ENCODE data around the gene EIF3K. TPM values are rescaled to one million over a fixed set of nuclear protein-coding genes. Genes with fewer than 3 reads are reported as not detected.

Gene EIF3K
- polyA plus RNA-seq, 2 of the 4 experiments (the other 2 are of a cell fraction): 419 to 937 TPM

DNA sequence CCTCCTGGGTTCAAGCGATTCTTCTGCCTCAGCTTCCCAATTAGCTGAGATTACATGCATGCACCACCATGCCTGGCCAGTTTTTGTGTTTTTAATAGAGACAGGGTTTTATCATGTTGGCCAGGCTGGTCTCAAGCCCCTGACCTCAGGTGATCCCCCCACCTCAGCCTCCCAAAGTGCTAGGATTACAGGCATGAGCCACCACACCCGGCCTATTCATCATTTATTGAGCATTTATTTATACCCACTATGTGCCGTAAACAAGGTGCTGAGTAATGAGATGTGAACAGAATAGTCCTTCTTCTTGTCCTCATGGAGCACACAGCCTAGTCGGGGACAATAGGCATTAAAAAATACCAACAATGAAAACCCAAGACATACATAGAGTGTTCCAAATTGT lies 54.0 kb downstream of the EIF3K start (continued):
- TF ChIP-seq, protein P1, sequence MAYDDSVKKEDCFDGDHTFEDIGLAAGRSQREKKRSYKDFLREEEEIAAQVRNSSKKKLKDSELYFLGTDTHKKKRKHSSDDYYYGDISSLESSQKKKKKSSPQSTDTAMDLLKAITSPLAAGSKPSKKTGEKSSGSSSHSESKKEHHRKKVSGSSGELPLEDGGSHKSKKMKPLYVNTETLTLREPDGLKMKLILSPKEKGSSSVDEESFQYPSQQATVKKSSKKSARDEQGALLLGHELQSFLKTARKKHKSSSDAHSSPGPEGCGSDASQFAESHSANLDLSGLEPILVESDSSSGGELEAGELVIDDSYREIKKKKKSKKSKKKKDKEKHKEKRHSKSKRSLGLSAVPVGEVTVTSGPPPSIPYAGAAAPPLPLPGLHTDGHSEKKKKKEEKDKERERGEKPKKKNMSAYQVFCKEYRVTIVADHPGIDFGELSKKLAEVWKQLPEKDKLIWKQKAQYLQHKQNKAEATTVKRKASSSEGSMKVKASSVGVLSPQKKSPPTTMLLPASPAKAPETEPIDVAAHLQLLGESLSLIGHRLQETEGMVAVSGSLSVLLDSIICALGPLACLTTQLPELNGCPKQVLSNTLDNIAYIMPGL (CRISPR knock-in tag; IDR thresholded peaks at IDR 0.05; ENCODE audit: borderline replicate concordance): no peak
- TF ChIP-seq FOSB (CRISPR knock-in tag; IDR thresholded peaks at IDR 0.05): no peak

DNA sequence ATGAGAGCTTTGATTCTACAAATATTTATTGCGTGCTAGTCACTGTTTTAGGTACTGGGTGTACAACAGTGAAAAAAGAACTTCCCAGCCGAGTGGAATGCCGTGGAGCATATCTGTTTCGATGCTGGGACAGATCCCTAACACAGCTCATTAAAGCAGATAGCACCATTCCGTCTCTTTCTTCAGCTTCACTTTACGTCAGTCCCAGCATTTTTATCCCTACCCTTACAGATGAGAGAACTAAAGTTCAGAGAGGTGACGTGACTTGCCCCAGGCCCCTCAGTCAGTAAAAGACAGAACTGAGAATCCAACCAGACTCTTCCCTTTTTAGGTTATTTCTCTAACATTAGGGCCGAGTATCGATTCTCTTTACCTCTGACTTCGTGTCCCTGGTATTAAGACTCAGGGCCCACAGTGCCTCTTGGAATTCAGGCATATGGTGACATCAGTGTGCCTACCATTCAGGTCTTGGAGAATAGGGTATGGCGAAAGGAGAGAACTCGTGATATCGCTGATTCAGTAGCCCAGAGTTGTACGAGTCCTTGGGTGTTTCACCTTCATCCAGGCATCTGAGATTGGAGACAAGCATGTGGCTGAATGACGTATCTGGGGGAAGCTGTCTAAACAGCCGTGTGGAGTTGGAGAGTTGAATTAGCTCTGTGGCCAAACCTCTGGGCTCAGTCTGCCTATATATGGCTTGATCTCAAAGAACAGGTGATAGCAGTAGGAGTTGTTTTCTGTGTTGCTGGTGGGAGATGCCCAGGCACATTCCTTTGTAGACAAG lies 55.6 kb downstream of the EIF3K start:
- DNase-seq (ENCODE audit: low read depth in 1 of 2, low spot score in 1 of 2) (no peak), FAIRE-seq (peak; percentile 93), ATAC-seq (no peak)
- 93% methylated on average over 16 of the region's 16 CpGs for WGBS (ENCODE audit: missing lambda C conversion rate)
- H3K9me3 ChIP-seq: no peaks in the 10 kb centered on the region
- ChIA-PET POLR2A (interaction anchor here (1.0 kb wide), 1 partner anchor 27 kb away, joined by 4 read pairs; the partner anchor contains the start of gene ACTN4), CTCF (interaction anchor here (0.6 to 18.2 kb wide), 8 partner anchors 12 to 617 kb away, joined by 3 to 336 read pairs (median 6); partner anchors contain the start of gene FAM98C)
- H3K4me2 ChIP-seq: peak overlapping the region; percentile 3; the same call in 1 of the 3 replicates
- TF ChIP-seq JUN (IDR thresholded peaks at IDR 0.05): 0 out of 5 replicates have a peak, but pooled peaks of 1 of the 2 experiments have one; percentile 10
- TF ChIP-seq MAFK (IDR thresholded peaks at IDR 0.05; ENCODE audit: partially characterized antibody): peak; percentile 44
- no peak for TF ChIP-seq RCOR1 (IDR thresholded peaks at IDR 0.05; ENCODE audit: low read depth, low read length)
- TF ChIP-seq, protein P1 (CRISPR knock-in tag; IDR thresholded peaks at IDR 0.05; ENCODE audit: borderline replicate concordance): no peak
- TF ChIP-seq, protein P2, sequence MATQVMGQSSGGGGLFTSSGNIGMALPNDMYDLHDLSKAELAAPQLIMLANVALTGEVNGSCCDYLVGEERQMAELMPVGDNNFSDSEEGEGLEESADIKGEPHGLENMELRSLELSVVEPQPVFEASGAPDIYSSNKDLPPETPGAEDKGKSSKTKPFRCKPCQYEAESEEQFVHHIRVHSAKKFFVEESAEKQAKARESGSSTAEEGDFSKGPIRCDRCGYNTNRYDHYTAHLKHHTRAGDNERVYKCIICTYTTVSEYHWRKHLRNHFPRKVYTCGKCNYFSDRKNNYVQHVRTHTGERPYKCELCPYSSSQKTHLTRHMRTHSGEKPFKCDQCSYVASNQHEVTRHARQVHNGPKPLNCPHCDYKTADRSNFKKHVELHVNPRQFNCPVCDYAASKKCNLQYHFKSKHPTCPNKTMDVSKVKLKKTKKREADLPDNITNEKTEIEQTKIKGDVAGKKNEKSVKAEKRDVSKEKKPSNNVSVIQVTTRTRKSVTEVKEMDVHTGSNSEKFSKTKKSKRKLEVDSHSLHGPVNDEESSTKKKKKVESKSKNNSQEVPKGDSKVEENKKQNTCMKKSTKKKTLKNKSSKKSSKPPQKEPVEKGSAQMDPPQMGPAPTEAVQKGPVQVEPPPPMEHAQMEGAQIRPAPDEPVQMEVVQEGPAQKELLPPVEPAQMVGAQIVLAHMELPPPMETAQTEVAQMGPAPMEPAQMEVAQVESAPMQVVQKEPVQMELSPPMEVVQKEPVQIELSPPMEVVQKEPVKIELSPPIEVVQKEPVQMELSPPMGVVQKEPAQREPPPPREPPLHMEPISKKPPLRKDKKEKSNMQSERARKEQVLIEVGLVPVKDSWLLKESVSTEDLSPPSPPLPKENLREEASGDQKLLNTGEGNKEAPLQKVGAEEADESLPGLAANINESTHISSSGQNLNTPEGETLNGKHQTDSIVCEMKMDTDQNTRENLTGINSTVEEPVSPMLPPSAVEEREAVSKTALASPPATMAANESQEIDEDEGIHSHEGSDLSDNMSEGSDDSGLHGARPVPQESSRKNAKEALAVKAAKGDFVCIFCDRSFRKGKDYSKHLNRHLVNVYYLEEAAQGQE (IDR thresholded peaks at IDR 0.05): no peak
- TF ChIP-seq, protein P3, sequence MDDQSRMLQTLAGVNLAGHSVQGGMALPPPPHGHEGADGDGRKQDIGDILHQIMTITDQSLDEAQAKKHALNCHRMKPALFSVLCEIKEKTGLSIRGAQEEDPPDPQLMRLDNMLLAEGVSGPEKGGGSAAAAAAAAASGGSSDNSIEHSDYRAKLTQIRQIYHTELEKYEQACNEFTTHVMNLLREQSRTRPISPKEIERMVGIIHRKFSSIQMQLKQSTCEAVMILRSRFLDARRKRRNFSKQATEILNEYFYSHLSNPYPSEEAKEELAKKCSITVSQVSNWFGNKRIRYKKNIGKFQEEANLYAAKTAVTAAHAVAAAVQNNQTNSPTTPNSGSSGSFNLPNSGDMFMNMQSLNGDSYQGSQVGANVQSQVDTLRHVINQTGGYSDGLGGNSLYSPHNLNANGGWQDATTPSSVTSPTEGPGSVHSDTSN (IDR thresholded peaks at IDR 0.05): 0 out of 2 replicates have a peak, but pooled peaks have one; percentile 16
- TF ChIP-seq BHLHE40 (IDR thresholded peaks at IDR 0.05; ENCODE audit: low read depth, low read length): no peak
- peak overlapping the region; percentile 8 to 93; a peak in 5 of 6 replicates for H3K27ac ChIP-seq
- H3K4me3 ChIP-seq: no peak overlapping the region
- H3K4me1 ChIP-seq: peaks cover 90% of the 10 kb centered on the region

DNA sequence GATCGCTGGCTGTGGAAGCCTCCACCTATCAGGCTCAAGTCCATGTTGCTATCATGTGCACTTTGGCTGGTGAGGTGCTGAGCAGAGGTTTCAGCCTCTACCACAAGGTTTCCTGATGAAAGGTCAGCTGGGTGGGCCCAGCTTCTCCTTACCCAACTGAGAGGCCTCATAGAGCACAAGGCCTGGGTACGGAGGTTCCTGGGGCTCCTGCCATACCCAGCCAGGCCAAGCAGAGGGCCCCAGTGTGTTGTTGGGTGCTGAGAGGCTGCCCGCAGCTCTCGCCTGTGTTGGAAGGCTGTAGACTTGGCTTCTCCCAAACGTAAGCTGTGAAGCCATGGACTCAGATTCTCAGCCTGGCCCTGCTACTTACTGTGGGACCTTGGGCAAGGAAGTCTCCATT lies 56.6 kb downstream of the EIF3K start:
- H3K27ac ChIP-seq: peak overlapping the region; percentile 8 to 93; a peak in 5 of 6 replicates
- DNase-seq (ENCODE audit: low read depth in 1 of 2, low spot score in 1 of 2) (no peak), FAIRE-seq (peak; percentile 13), ATAC-seq (peak in 1 of 2 experiments; percentile 1; a peak in 1 of 6 replicates)
- POLR2A ChIA-PET: interaction anchor here (1.4 kb wide), 1 partner anchor 28 kb away, joined by 4 read pairs; the partner anchor contains the start of gene ACTN4
- peak overlapping the region; percentile 3; the same call in 1 of the 3 replicates for H3K4me2 ChIP-seq
- no peaks in the 10 kb centered on the region for H3K9me3 ChIP-seq
- CTCF ChIA-PET: interaction anchor here (0.6 to 18.2 kb wide), 8 partner anchors 10 to 446 kb away, joined by 3 to 336 read pairs (median 6); no protein-coding TSS in a partner anchor
- no peak overlapping the region for H3K4me3 ChIP-seq
- TF ChIP-seq RAD21 (conservative IDR thresholded peaks at IDR 0.05 in 1 of 2, IDR thresholded peaks at IDR 0.05 in 1 of 2): peak in 1 of 2 experiments; percentile 25; a peak in 2 of 5 replicates
- TF ChIP-seq MYC (IDR thresholded peaks at IDR 0.05; ENCODE audit: borderline replicate concordance, low read length): 0 out of 2 replicates have a peak, but pooled peaks have one; percentile 14
- TF ChIP-seq EHF (CRISPR knock-in tag; IDR thresholded peaks at IDR 0.05): no peak
- no peak for TF ChIP-seq RNF2 (IDR thresholded peaks at IDR 0.05; ENCODE audit: borderline replicate concordance, low read depth)
- H3K4me1 ChIP-seq: peaks cover 90% of the 10 kb centered on the region
- 93% methylated on average over 5 of the region's 5 CpGs for WGBS (ENCODE audit: missing lambda C conversion rate)
